ENCODE results near the gene MED26. TPM values are rescaled to one million over a fixed set of nuclear protein-coding genes. Genes with fewer than 3 reads are reported as not detected.
"Not testable (repeated sequence)": the region's sequence is repeated elsewhere in the genome, so short reads cannot be mapped to it uniquely, and the experiment has no call there.

MED26 gene, protein sequence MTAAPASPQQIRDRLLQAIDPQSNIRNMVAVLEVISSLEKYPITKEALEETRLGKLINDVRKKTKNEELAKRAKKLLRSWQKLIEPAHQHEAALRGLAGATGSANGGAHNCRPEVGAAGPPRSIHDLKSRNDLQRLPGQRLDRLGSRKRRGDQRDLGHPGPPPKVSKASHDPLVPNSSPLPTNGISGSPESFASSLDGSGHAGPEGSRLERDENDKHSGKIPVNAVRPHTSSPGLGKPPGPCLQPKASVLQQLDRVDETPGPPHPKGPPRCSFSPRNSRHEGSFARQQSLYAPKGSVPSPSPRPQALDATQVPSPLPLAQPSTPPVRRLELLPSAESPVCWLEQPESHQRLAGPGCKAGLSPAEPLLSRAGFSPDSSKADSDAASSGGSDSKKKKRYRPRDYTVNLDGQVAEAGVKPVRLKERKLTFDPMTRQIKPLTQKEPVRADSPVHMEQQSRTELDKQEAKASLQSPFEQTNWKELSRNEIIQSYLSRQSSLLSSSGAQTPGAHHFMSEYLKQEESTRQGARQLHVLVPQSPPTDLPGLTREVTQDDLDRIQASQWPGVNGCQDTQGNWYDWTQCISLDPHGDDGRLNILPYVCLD
- 2.6 TPM for total RNA-seq

DNA sequence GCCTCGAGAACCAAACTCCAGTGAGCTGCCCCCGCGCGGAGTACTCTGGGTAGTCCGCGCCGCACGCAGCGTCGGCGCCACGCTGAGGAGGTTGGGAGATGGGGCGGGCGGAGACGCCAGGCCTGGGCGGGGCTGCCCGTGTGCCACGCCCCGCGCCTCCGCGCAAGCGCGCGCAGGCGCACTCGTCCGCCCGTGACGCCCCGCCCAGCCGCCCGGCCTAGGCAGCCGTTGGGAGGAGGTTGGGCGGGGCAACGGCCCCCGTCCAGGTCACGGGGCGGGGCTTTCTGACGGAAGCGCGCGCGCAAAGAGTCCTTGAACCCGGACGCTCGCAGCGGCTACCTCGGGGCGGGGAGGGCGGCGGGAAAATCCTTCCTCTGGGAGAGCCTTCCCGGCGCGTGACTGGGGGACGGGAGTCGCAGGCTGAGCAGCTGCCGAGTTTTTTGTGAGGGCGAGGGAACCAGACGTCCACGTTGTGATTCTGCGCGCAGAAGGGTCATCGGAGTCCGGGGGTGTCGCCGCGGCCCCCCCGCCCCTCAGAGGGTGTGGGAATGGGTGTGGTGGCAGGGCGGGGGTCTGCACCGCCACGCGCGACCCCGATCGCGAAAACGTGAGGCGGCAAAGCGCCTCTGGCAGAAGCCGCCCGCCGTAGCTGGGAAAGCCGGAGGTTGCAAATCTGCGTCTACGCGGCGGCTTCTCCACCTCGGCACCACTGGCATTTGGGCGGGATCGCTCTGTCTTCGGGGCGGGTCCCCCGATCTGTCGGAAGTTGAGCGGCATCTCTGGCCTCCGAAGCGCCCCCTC lies at the start of gene MED26:
Gene MED26, minus strand, starts transcription at position 22 of the 801 bp plus-strand sequence. CDS start 261 bp downstream, outside the sequence.
- peak within 1 kb of the TSS; percentile 89 to 90 (median 89) for H3K4me3 ChIP-seq (ENCODE audit: low read length in 3 of 3)
- H3K27ac ChIP-seq (ENCODE audit: low read depth, low read length), result peak within 1 kb of the TSS; percentile 95
- H3K4me1 ChIP-seq (ENCODE audit: control insufficient read depth in 3 of 3, insufficient read depth in 3 of 3, low read length in 3 of 3), result peaks cover 40 to 53% (median 41%) of the 10 kb centered on the region in 3 donors
- no peaks in the 10 kb centered on the region for H3K9me3 ChIP-seq (ENCODE audit: control insufficient read depth in 3 of 3, low read length in 3 of 3)
- H3K36me3 ChIP-seq (ENCODE audit: control insufficient read depth in 3 of 3, insufficient read depth in 3 of 3, low read length in 3 of 3), result peaks cover 0 to 26% (median 15%) of the 10 kb centered on the region in 3 donors
- peak within 1 kb of the TSS; percentile 96 to 97 (median 97) for H3K9ac ChIP-seq (ENCODE audit: low read depth in 1 of 3, low read length in 3 of 3)
- H3K27me3 ChIP-seq (ENCODE audit: control insufficient read depth in 3 of 3, insufficient read depth in 3 of 3, low read length in 3 of 3), result no peaks in the 10 kb centered on the region

DNA sequence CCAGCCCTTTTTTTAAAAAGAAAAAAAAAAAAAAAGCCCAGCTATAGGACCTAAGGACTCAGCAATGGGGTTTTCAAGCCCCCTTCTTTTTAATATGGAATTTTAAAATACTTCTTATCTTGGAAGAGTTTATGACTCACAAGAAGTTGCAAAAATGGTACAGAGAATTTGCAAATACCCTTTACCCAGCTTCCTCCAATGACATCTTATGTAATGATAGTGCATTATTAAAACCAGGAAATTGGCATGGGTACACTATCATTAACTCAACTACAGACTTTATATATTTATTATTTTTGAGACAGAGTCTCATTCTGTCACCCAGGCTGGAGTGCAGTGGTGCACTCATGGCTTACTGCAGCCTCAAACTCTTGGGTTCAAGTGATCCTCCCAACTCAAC lies 49.1 kb upstream of the MED26 start:
- Histone ChIP-seq H3K4me3 (ENCODE audit: low read length in 3 of 3) (no peak overlapping the region), H3K27ac (ENCODE audit: low read depth, low read length) (no peak overlapping the region), H3K9ac (ENCODE audit: low read depth in 1 of 3, low read length in 3 of 3) (no peak overlapping the region), H3K9me3 (ENCODE audit: control insufficient read depth in 3 of 3, low read length in 3 of 3) (no peaks in the 10 kb centered on the region), H3K4me1 (ENCODE audit: control insufficient read depth in 3 of 3, insufficient read depth in 3 of 3, low read length in 3 of 3) (peaks cover 15 to 29% (median 28%) of the 10 kb centered on the region in 3 donors), H3K36me3 (ENCODE audit: control insufficient read depth in 3 of 3, insufficient read depth in 3 of 3, low read length in 3 of 3) (peaks cover 30 to 32% (median 30%) of the 10 kb centered on the region in 3 donors), H3K27me3 (ENCODE audit: control insufficient read depth in 3 of 3, insufficient read depth in 3 of 3, low read length in 3 of 3) (no peaks in the 10 kb centered on the region)

DNA sequence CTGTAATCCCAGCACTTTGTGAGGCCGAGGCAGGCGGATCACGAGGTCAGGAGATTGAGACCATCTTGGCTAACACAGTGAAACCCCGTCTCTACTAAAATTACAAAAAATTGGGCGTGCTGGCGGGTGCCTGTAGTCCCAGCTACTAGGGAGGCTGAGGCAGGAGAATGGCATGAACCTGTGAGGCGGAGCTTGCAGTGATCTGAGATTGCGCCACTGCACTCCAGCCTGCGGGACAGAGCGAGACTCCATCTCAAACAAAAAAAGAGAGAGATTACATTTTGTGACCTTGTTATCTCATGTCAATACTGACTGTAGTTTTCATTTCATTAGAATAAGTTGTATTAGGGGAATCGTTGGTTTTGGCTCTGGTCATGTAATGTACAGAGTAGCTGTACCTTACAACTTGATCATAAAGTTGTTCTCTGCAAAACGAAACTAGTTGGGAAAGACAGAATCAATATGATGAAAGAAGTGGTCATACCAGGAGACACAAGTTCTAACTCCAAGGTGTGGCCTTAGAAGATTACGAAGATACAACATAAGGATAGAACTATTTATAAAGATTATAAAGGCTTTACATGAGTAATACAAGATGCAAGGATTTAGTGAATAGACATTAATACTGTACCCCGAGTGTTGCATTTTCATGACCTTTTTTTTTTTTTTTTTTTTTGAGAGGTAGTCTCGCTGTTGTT lies 48.2 kb upstream of the MED26 start:
- no peaks in the 10 kb centered on the region for H3K27me3 ChIP-seq (ENCODE audit: control insufficient read depth in 3 of 3, insufficient read depth in 3 of 3, low read length in 3 of 3)
- H3K9ac ChIP-seq (ENCODE audit: low read depth in 1 of 3, low read length in 3 of 3), result no peak overlapping the region
- H3K4me1 ChIP-seq (ENCODE audit: control insufficient read depth in 3 of 3, insufficient read depth in 3 of 3, low read length in 3 of 3), result peaks cover 15 to 34% (median 31%) of the 10 kb centered on the region in 3 donors
- no peaks in the 10 kb centered on the region for H3K9me3 ChIP-seq (ENCODE audit: control insufficient read depth in 3 of 3, low read length in 3 of 3)
- no peak overlapping the region for H3K27ac ChIP-seq (ENCODE audit: low read depth, low read length)
- peaks cover 22 to 24% (median 22%) of the 10 kb centered on the region in 3 donors for H3K36me3 ChIP-seq (ENCODE audit: control insufficient read depth in 3 of 3, insufficient read depth in 3 of 3, low read length in 3 of 3)
- no peak overlapping the region for H3K4me3 ChIP-seq (ENCODE audit: low read length in 3 of 3)

DNA sequence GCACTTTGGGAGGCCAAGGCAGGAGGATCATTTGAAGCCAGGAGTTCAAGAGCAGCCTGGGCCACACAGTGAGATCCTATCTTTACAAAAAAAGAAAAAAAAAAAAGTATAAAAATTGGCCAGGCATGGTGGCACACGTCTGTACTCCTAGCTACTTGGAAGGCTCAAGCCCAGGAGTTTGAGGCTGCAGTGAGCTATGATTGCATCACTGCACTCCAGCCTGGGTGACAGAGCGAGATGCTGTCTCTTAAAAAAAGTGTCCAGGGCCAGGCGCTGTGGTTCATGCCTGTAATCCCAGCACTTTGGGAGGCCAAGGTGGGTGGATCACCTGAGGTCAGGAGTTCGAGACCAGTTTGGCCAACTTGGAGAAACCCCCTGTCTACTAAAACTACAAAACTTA lies 45.8 kb upstream of the MED26 start:
- not testable (repeated sequence) for H3K36me3 ChIP-seq (ENCODE audit: control insufficient read depth in 3 of 3, insufficient read depth in 3 of 3, low read length in 3 of 3); H3K9me3 ChIP-seq (ENCODE audit: control insufficient read depth in 3 of 3, low read length in 3 of 3); H3K4me3 ChIP-seq (ENCODE audit: low read length in 3 of 3); H3K27me3 ChIP-seq (ENCODE audit: control insufficient read depth in 3 of 3, insufficient read depth in 3 of 3, low read length in 3 of 3)
- Histone ChIP-seq H3K4me1 (ENCODE audit: control insufficient read depth in 3 of 3, insufficient read depth in 3 of 3, low read length in 3 of 3) (peaks cover 12 to 38% (median 36%) of the 10 kb centered on the region in 3 donors), H3K9ac (ENCODE audit: low read depth in 1 of 3, low read length in 3 of 3) (peak overlapping the region in 1 of 3 donors; percentile 6), H3K27ac (ENCODE audit: low read depth, low read length) (peak overlapping the region; percentile 87)

DNA sequence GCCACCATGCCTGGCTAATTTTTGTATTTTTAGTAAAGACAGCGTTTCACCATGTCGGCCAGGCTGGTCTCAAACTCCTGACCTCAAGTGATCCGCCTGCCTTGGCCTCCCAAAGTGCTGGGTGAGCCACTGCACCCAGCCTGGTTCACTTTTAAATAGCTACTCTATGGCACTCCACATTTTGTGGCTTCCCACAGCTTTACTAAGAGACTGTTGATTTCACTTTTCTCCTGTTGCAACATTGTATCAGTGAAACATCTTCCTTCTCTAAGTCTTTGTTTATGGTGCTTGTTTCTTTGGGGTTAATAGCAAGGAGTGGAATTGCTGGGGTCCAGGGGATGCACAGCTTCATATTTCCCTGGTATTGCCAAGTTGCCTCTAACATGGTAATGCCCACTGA lies 45.2 kb upstream of the MED26 start:
- Histone ChIP-seq H3K9ac (ENCODE audit: low read depth in 1 of 3, low read length in 3 of 3) (no peak overlapping the region), H3K4me1 (ENCODE audit: control insufficient read depth in 3 of 3, insufficient read depth in 3 of 3, low read length in 3 of 3) (peaks cover 12 to 38% (median 36%) of the 10 kb centered on the region in 3 donors), H3K9me3 (ENCODE audit: control insufficient read depth in 3 of 3, low read length in 3 of 3) (no peaks in the 10 kb centered on the region), H3K27me3 (ENCODE audit: control insufficient read depth in 3 of 3, insufficient read depth in 3 of 3, low read length in 3 of 3) (no peaks in the 10 kb centered on the region), H3K27ac (ENCODE audit: low read depth, low read length) (peak overlapping the region; percentile 87), H3K36me3 (ENCODE audit: control insufficient read depth in 3 of 3, insufficient read depth in 3 of 3, low read length in 3 of 3) (peaks cover 4 to 9% (median 7%) of the 10 kb centered on the region in 3 donors), H3K4me3 (ENCODE audit: low read length in 3 of 3) (no peak overlapping the region)

DNA sequence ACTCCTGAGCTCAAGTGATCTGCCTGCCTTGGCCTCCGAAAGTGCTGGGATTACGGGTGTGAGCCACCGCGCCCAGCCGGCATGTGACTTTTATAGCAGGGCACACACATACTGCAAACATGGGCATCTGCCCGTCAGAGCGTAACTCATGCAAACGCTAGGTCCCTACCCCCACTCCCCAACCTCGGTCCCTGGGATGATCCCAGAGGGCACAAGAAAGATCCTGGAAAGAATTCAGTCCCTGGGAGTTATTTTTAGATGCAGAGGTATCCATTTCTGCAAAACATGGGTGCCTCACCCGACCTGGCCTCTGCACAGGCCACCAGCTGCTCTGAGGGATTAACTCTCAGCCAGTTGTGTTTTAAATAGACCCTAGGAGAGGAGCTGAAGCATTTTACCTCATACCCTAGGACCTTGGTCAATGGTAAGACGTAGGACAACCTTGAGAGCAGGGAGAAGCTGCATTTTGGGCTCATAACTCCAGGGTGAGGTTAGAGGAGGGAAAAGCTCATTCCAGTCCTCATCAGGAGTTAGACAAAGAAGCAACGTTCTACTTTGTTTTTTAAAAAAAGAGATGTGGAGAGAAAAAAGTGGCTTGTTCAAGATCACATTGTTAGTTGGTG lies 43.8 kb upstream of the MED26 start:
- peak overlapping the region; percentile 42 to 58 (median 48) for H3K9ac ChIP-seq (ENCODE audit: low read depth in 1 of 3, low read length in 3 of 3)
- H3K4me3 ChIP-seq (ENCODE audit: low read length in 3 of 3), result peak overlapping the region in 1 of 3 donors; percentile 38
- H3K27ac ChIP-seq (ENCODE audit: low read depth, low read length), result peak overlapping the region; percentile 87
- no peaks in the 10 kb centered on the region for H3K9me3 ChIP-seq (ENCODE audit: control insufficient read depth in 3 of 3, low read length in 3 of 3)
- H3K4me1 ChIP-seq (ENCODE audit: control insufficient read depth in 3 of 3, insufficient read depth in 3 of 3, low read length in 3 of 3), result peaks cover 8 to 38% (median 37%) of the 10 kb centered on the region in 3 donors
- H3K36me3 ChIP-seq (ENCODE audit: control insufficient read depth in 3 of 3, insufficient read depth in 3 of 3, low read length in 3 of 3), result peaks cover 4 to 7% (median 6%) of the 10 kb centered on the region in 3 donors
- H3K27me3 ChIP-seq (ENCODE audit: control insufficient read depth in 3 of 3, insufficient read depth in 3 of 3, low read length in 3 of 3), result no peaks in the 10 kb centered on the region

DNA sequence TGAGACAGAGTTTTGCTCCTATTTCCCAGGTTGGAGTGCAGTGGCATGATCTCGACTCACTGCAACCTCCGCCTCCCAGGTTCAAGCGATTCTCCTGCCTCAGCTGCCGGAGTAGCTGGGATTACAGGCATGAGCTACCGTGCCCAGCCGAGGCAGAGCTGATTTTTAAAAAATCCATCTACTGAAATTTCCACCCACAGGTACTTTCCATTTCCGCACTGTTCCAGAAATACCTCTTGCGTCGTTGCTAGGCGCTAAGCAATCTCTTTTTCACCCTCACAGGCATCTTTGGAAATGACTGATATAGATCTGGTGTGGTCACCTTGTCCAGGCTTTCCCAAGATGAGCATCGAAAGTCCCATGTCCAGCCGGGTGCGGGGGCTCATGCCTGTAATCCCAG lies 42.3 kb upstream of the MED26 start:
- no peaks in the 10 kb centered on the region for H3K9me3 ChIP-seq (ENCODE audit: control insufficient read depth in 3 of 3, low read length in 3 of 3)
- peaks cover 8 to 43% (median 36%) of the 10 kb centered on the region in 3 donors for H3K4me1 ChIP-seq (ENCODE audit: control insufficient read depth in 3 of 3, insufficient read depth in 3 of 3, low read length in 3 of 3)
- peaks cover 4 to 10% (median 8%) of the 10 kb centered on the region in 3 donors for H3K36me3 ChIP-seq (ENCODE audit: control insufficient read depth in 3 of 3, insufficient read depth in 3 of 3, low read length in 3 of 3)
- no peak overlapping the region for H3K4me3 ChIP-seq (ENCODE audit: low read length in 3 of 3)
- H3K27me3 ChIP-seq (ENCODE audit: control insufficient read depth in 3 of 3, insufficient read depth in 3 of 3, low read length in 3 of 3), result no peaks in the 10 kb centered on the region
- peak overlapping the region in 1 of 3 donors; percentile 25 for H3K9ac ChIP-seq (ENCODE audit: low read depth in 1 of 3, low read length in 3 of 3)
- peak overlapping the region; percentile 87 for H3K27ac ChIP-seq (ENCODE audit: low read depth, low read length)

DNA sequence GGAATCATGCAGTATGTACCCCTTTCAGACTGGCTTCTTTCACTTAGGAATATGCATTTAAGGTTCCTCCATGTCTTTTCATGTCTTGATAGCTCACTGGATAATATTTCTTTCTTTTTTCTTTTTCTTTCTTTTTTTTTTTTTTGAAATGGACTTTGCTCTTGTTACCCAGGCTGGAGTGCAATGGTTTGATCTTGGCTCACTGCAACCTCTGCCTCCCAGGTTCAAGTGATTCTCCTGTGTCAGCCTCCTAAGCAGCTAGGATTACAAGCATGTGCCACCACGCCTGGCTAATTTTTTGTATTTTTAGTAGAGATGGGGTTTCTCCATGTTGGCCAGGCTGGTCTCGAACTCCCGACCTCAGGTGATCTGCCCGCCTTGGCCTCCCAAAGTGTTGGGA lies 40.7 kb upstream of the MED26 start:
- H3K27me3 ChIP-seq (ENCODE audit: control insufficient read depth in 3 of 3, insufficient read depth in 3 of 3, low read length in 3 of 3); H3K36me3 ChIP-seq (ENCODE audit: control insufficient read depth in 3 of 3, insufficient read depth in 3 of 3, low read length in 3 of 3); H3K9me3 ChIP-seq (ENCODE audit: control insufficient read depth in 3 of 3, low read length in 3 of 3); H3K4me3 ChIP-seq (ENCODE audit: low read length in 3 of 3): not testable (repeated sequence)
- peak overlapping the region; percentile 48 for H3K27ac ChIP-seq (ENCODE audit: low read depth, low read length)
- peak overlapping the region in 1 of 3 donors; percentile 19 for H3K9ac ChIP-seq (ENCODE audit: low read depth in 1 of 3, low read length in 3 of 3)
- H3K4me1 ChIP-seq (ENCODE audit: control insufficient read depth in 3 of 3, insufficient read depth in 3 of 3, low read length in 3 of 3), result peaks cover 16 to 41% (median 38%) of the 10 kb centered on the region in 3 donors

DNA sequence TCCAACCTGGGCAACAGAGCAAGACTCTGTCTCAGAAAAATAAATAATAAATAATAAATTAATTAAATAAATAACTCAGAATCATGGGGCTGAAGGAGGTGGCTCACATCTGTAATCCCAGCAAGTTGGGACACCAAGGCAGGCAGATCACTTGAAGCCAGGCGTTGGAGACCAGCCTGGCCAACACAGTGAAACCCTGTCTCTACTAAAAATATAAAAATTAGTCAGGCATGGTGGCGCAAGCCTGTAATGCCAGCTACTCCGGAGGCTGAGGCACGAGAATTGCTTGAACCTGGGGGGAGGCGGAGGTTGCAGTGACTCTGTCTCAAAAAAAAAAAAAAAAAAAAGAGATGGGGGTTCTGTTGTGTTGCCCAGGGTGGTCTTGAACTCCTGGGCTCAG lies 40.2 kb upstream of the MED26 start:
- Histone ChIP-seq H3K36me3 (ENCODE audit: control insufficient read depth in 3 of 3, insufficient read depth in 3 of 3, low read length in 3 of 3) (peaks cover 0 to 8% (median 5%) of the 10 kb centered on the region in 3 donors), H3K4me1 (ENCODE audit: control insufficient read depth in 3 of 3, insufficient read depth in 3 of 3, low read length in 3 of 3) (peaks cover 12 to 36% (median 34%) of the 10 kb centered on the region in 3 donors), H3K4me3 (ENCODE audit: low read length in 3 of 3) (no peak overlapping the region), H3K9me3 (ENCODE audit: control insufficient read depth in 3 of 3, low read length in 3 of 3) (no peaks in the 10 kb centered on the region), H3K9ac (ENCODE audit: low read depth in 1 of 3, low read length in 3 of 3) (no peak overlapping the region), H3K27ac (ENCODE audit: low read depth, low read length) (peak overlapping the region; percentile 48), H3K27me3 (ENCODE audit: control insufficient read depth in 3 of 3, insufficient read depth in 3 of 3, low read length in 3 of 3) (no peaks in the 10 kb centered on the region)
